ENCODE measurements around the gene PADI6.

Gene PADI6

GRCh38 chr1:17436380-17437174 lies 64.6 kb downstream of the PADI6 start:
- no peak for DNase-seq (ENCODE audit: low spot score)

- peak; percentile 37 for DNase-seq (ENCODE audit: low spot score)
Measured at GRCh38 chr1:17437260-17437579, 65.2 kb downstream of the PADI6 start.

GRCh38 chr1:17437580-17438317 lies 65.8 kb downstream of the PADI6 start:
- DNase-seq (ENCODE audit: low spot score) = peak; percentile 96

- DNase-seq (ENCODE audit: low spot score) = peak; percentile 61
Measured at GRCh38 chr1:17438318-17439249, 66.6 kb downstream of the PADI6 start.

GRCh38 chr1:17439250-17440073 lies 67.5 kb downstream of the PADI6 start, which contains the start of gene RCC2:
RCC2 (minus strand) TSS chr1:17439677; CDS start chr1:17438514, 1,163 bp downstream.
- peak; percentile 95 for DNase-seq (ENCODE audit: low spot score)

- DNase-seq (ENCODE audit: low spot score) = no peak
Measured at GRCh38 chr1:17440074-17440826, 68.3 kb downstream of the PADI6 start.

- no peak for DNase-seq (ENCODE audit: low spot score)
Measured at GRCh38 chr1:17440827-17441168, 68.8 kb downstream of the PADI6 start.

GRCh38 chr1:17441265-17441992 lies 69.4 kb downstream of the PADI6 start:
- peak; percentile 45 for DNase-seq (ENCODE audit: low spot score)

- DNase-seq (ENCODE audit: low spot score) = no peak
Measured at GRCh38 chr1:17441993-17442357, 70.0 kb downstream of the PADI6 start.

- DNase-seq (ENCODE audit: low spot score) = no peak
Measured at GRCh38 chr1:17442841-17443240, 70.8 kb downstream of the PADI6 start.

GRCh38 chr1:17447501-17447992 lies 75.6 kb downstream of the PADI6 start:
- no peak for DNase-seq (ENCODE audit: low spot score)

All from AG20443 (cell line).